Keratinocyte (primary cell): ENCODE data around the gene PTPRT. TPM values are rescaled to one million over a fixed set of nuclear protein-coding genes. Genes with fewer than 3 reads are reported as not detected.

Experiments
- DNase-seq: peaks from one replicate; pipeline ENCODE4 v3.0.0-alpha.2; 2011; ENCODE audit warnings: low read depth, missing footprints, low spot score
- FAIRE-seq: peaks from 2 replicates; lab custom pipeline; 2011; peaks lifted over from hg19 to GRCh38; lab: Jason Lieb, UNC
- H2AFZ ChIP-seq: 2 replicates; pipeline ENCODE4 v1.6.0; 2012; ENCODE audit warnings: low read length, control low read depth, inconsistent platforms; ENCODE audit not compliant: control insufficient read depth
- H3K27ac ChIP-seq: 2 replicates; pipeline ENCODE4 v1.5.1; 2011; ENCODE audit warnings: low read length; ENCODE audit not compliant: control insufficient read depth, insufficient read depth
- H3K27me3 ChIP-seq: 3 replicates; pipeline ENCODE4 v1.6.0; 2011; ENCODE audit warnings: low read length; ENCODE audit not compliant: control insufficient read depth, insufficient read depth; ENCODE audit errors: extremely low read depth
- H3K36me3 ChIP-seq, 2 experiments: 2 replicates in 1 of 2; 3 replicates in 1 of 2; pipeline ENCODE4 v1.5.1; 2011; ENCODE audit warnings: low read length in 2 of 2, mild to moderate bottlenecking in 1 of 2; ENCODE audit not compliant: control insufficient read depth in 2 of 2, insufficient read depth in 2 of 2; ENCODE audit errors: extremely low read depth in 1 of 2
- H3K4me1 ChIP-seq: 3 replicates; pipeline ENCODE4 v1.5.1; 2011; ENCODE audit warnings: low read length; ENCODE audit not compliant: control insufficient read depth, insufficient read depth; ENCODE audit errors: extremely low read depth
- H3K4me2 ChIP-seq: 3 replicates; pipeline ENCODE4 v1.6.0; 2011; ENCODE audit warnings: low read depth, low read length; ENCODE audit not compliant: control insufficient read depth, insufficient read depth; ENCODE audit errors: extremely low read depth
- H3K4me3 ChIP-seq, 3 experiments: fragments of 200-600 bp in 1 of 3; sonication (generic) in 1 of 3; 2 replicates in 2 of 3; 3 replicates in 1 of 3; pipeline ENCODE4 v1.5.1; 2011 to 2016; ENCODE audit warnings: low read length in 3 of 3, mild to moderate bottlenecking in 3 of 3, control low read depth in 2 of 3, inconsistent platforms in 1 of 3, low read depth in 1 of 3, mixed read lengths in 1 of 3, mixed run types in 1 of 3, moderate library complexity in 1 of 3; ENCODE audit not compliant: control insufficient read depth in 2 of 3, insufficient read depth in 2 of 3; ENCODE audit errors: extremely low read depth in 1 of 3
- H3K79me2 ChIP-seq: 2 replicates; pipeline ENCODE4 v1.6.0; 2012; ENCODE audit warnings: low read length; ENCODE audit not compliant: control insufficient read depth, insufficient read depth
- H3K9ac ChIP-seq: 3 replicates; pipeline ENCODE4 v1.6.0; 2011; ENCODE audit warnings: low read length; ENCODE audit not compliant: control insufficient read depth, insufficient read depth; ENCODE audit errors: extremely low read depth
- H3K9me1 ChIP-seq: 3 replicates; pipeline ENCODE4 v1.6.0; 2011; ENCODE audit warnings: low read length; ENCODE audit not compliant: control insufficient read depth, insufficient read depth; ENCODE audit errors: extremely low read depth
- H3K9me3 ChIP-seq: 2 replicates; pipeline ENCODE4 v1.5.1; 2012; ENCODE audit warnings: low read depth, low read length; ENCODE audit not compliant: control insufficient read depth
- H4K20me1 ChIP-seq: 3 replicates; pipeline ENCODE4 v1.6.0; 2011; ENCODE audit warnings: low read length; ENCODE audit not compliant: control insufficient read depth, insufficient read depth; ENCODE audit errors: extremely low read depth
- EZH2 ChIP-seq: IDR thresholded peaks from one replicate; pipeline ENCODE4 v1.6.1; 2012; ENCODE audit warnings: inconsistent platforms, mild to moderate bottlenecking, low read length, moderate library complexity
- dilution Hi-C: fragments of 300-500 bp; cut with MboI; formaldehyde crosslinking; loops from one replicate; pipeline ENCODE4 v1.7.0; 2020; ENCODE audit warnings: low sequenced_read_pairs; ENCODE audit not compliant: extremely low pct_ligation_motif_present
- polyA plus RNA-seq, 5 experiments: library from polyadenylated mRNA; depleted of rRNA in 3 of 5; stranded (reverse) in 3 of 5; stranded (forward) in 1 of 5; unstranded in 1 of 5; fragments of >200 nt; gene quantifications; 1 replicate in 1 of 5; 2 replicates in 3 of 5; 3 replicates in 1 of 5; pipeline versions ENCODE4 v1.2.1 to v1.2.3, GENCODE V29; 2011 to 2012; ENCODE audit warnings: missing spikeins in 2 of 5, low read depth in 1 of 5, low replicate concordance in 1 of 5
- TF ChIP-seq, protein P1 (sequence below), 3 experiments: IDR thresholded peaks in 1 of 3; conservative IDR thresholded peaks in 1 of 3; optimal IDR thresholded peaks in 1 of 3; 2 replicates in 2 of 3; 3 replicates in 1 of 3; pipeline versions ENCODE3 to v1.5.1; 2011; ENCODE audit warnings: low read length in 3 of 3, mild to moderate bottlenecking in 3 of 3, moderate library complexity in 2 of 3, control low read depth in 1 of 3, inconsistent platforms in 1 of 3; ENCODE audit not compliant: insufficient read depth in 2 of 3; ENCODE audit errors: extremely low read depth in 1 of 3

PTPRT gene
- polyA plus RNA-seq, 1 donor (not counting 4 experiments of a cell fraction or from before 2014, with no cell fraction given) = not detected

DNA sequence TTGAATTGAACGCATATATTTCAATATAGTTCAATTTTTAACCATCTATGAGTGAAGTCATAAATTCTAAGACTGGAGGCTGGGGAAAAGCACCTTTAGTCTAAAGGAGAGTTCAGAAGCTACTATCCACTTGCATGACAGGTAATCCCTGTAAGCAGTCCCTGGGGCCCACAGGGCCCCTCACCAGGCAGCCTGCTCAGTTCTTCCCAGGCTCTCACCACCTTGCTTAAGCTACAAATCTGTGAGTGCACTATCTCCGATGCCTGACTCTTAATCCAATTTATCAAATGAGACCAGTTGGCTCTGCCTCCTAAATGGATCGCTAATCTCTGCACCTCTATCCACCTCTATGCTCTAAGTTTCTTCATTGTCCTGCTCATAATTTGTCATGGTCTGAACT, 413.8 kb downstream of the PTPRT start:
- Histone ChIP-seq H3K27ac (no peak overlapping the region), H3K4me1 (no peaks in the 10 kb centered on the region), H3K9ac (no peak overlapping the region), H3K27me3 (no peaks in the 10 kb centered on the region), H4K20me1 (no peaks in the 10 kb centered on the region), H3K4me3 (no peak overlapping the region), H3K4me2 (no peak overlapping the region), H3K9me3 (peaks cover 2% of the 10 kb centered on the region), H3K36me3 (no peaks in the 10 kb centered on the region), H2AFZ (no peak overlapping the region), H3K9me1 (no peaks in the 10 kb centered on the region), H3K79me2 (no peaks in the 10 kb centered on the region)
- FAIRE-seq = no peak
- no peak for DNase-seq
- dilution Hi-C loops = no loop called here
- no peak for TF ChIP-seq EZH2
- TF ChIP-seq, protein P1, sequence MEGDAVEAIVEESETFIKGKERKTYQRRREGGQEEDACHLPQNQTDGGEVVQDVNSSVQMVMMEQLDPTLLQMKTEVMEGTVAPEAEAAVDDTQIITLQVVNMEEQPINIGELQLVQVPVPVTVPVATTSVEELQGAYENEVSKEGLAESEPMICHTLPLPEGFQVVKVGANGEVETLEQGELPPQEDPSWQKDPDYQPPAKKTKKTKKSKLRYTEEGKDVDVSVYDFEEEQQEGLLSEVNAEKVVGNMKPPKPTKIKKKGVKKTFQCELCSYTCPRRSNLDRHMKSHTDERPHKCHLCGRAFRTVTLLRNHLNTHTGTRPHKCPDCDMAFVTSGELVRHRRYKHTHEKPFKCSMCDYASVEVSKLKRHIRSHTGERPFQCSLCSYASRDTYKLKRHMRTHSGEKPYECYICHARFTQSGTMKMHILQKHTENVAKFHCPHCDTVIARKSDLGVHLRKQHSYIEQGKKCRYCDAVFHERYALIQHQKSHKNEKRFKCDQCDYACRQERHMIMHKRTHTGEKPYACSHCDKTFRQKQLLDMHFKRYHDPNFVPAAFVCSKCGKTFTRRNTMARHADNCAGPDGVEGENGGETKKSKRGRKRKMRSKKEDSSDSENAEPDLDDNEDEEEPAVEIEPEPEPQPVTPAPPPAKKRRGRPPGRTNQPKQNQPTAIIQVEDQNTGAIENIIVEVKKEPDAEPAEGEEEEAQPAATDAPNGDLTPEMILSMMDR (optimal IDR thresholded peaks at IDR 0.05 in 1 of 3, IDR thresholded peaks at IDR 0.05 in 1 of 3, conservative IDR thresholded peaks at IDR 0.05 in 1 of 3; ENCODE audit: extremely low read depth in 1 of 3, insufficient read depth in 2 of 3, low read length in 3 of 3) = no peak

DNA sequence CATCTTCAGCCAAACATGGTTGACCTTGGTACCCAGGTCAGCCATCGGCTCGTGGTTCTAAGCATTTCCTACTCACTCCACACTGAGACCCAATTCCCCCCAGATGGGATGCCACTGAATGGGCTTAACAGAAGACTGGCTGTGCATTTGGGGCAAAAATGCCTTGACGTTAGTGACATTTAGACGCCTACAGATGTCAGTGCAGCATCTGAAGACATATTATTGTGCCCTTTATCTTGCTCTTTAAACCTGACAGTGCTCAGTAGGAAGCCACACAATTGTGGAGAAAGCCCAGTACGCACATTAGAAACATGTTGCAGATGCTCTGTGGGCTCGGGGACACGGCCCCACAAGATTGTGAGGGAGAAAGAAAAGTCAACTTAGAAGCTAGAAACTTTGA, 414.7 kb downstream of the PTPRT start:
- no peak for FAIRE-seq
- no peaks in the 10 kb centered on the region for H3K4me1 ChIP-seq
- no peak overlapping the region for H2AFZ ChIP-seq
- no peaks in the 10 kb centered on the region for H3K27me3 ChIP-seq
- TF ChIP-seq EZH2 = no peak
- TF ChIP-seq, protein P1 (optimal IDR thresholded peaks at IDR 0.05 in 1 of 3, IDR thresholded peaks at IDR 0.05 in 1 of 3, conservative IDR thresholded peaks at IDR 0.05 in 1 of 3; ENCODE audit: extremely low read depth in 1 of 3, insufficient read depth in 2 of 3, low read length in 3 of 3) = no peak
- no peak overlapping the region for H3K9ac ChIP-seq
- no peaks in the 10 kb centered on the region for H3K36me3 ChIP-seq
- H3K9me3 ChIP-seq = peaks cover 2% of the 10 kb centered on the region
- no peaks in the 10 kb centered on the region for H4K20me1 ChIP-seq
- dilution Hi-C loops = no loop called here
- no peaks in the 10 kb centered on the region for H3K79me2 ChIP-seq
- no peak overlapping the region for H3K4me2 ChIP-seq
- DNase-seq = no peak
- H3K9me1 ChIP-seq = no peaks in the 10 kb centered on the region
- H3K4me3 ChIP-seq = no peak overlapping the region
- H3K27ac ChIP-seq = no peak overlapping the region
